ENCODE data around the gene DIAPH2.

- TF ChIP-seq EZH2 (optimal IDR thresholded peaks at IDR 0.05; ENCODE audit: low read depth, low read length) (no peak), CTCF (IDR thresholded peaks at IDR 0.05; ENCODE audit: low read length) (no peak), EZH2phosphoT487 (IDR thresholded peaks at IDR 0.05; ENCODE audit: low read length) (no peak)
Observed at GRCh38 chrX:97504431-97504830, 819.8 kb downstream of the DIAPH2 start.
